MM.1S (cell line): ENCODE results near the gene TNPO2.

Experiments used
- EZH2 ChIP-seq: fragments of 300-600 bp; sonication (generic); optimal IDR thresholded peaks from 2 replicates; pipeline ENCODE3; 2017; ENCODE audit warnings: low read depth, mild to moderate bottlenecking, antibody characterized with exemption, low read length, mixed read lengths
- TF ChIP-seq, protein P1 (sequence below): fragments of 300-600 bp; sonication (generic); IDR thresholded peaks from 2 replicates; pipeline ENCODE4 v1.5.1; 2016; ENCODE audit warnings: antibody characterized with exemption, low read length, mixed read lengths

DNA sequence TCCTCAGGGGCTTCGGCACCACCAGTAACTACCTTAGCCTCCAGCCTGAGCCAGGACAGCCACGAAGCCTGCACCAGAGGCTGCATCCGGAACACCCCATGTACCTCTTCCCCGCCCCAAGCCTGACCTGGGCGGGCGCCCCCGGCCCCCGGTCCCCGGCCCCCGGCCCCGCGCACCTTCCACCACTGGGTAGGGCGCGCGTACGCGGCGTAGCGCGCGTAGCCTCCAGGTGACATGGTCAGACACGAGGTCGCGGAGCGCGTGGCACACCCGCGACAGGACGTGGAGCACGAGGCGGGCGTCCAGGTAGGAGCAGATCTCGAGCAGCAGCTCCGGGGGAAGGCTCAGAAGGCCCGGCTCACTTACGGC lies 27.8 kb downstream of the TNPO2 start:
- TF ChIP-seq, protein P1, sequence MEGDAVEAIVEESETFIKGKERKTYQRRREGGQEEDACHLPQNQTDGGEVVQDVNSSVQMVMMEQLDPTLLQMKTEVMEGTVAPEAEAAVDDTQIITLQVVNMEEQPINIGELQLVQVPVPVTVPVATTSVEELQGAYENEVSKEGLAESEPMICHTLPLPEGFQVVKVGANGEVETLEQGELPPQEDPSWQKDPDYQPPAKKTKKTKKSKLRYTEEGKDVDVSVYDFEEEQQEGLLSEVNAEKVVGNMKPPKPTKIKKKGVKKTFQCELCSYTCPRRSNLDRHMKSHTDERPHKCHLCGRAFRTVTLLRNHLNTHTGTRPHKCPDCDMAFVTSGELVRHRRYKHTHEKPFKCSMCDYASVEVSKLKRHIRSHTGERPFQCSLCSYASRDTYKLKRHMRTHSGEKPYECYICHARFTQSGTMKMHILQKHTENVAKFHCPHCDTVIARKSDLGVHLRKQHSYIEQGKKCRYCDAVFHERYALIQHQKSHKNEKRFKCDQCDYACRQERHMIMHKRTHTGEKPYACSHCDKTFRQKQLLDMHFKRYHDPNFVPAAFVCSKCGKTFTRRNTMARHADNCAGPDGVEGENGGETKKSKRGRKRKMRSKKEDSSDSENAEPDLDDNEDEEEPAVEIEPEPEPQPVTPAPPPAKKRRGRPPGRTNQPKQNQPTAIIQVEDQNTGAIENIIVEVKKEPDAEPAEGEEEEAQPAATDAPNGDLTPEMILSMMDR: no peak
- no peak for TF ChIP-seq EZH2
